NCI-H1436 (cell line): Measurements from ENCODE around the gene KPTN.

Source experiments
- DNase-seq: peaks from one replicate; lab custom pipeline; 2025; lab: John Stamatoyannopoulos, UW

KPTN gene

DNA sequence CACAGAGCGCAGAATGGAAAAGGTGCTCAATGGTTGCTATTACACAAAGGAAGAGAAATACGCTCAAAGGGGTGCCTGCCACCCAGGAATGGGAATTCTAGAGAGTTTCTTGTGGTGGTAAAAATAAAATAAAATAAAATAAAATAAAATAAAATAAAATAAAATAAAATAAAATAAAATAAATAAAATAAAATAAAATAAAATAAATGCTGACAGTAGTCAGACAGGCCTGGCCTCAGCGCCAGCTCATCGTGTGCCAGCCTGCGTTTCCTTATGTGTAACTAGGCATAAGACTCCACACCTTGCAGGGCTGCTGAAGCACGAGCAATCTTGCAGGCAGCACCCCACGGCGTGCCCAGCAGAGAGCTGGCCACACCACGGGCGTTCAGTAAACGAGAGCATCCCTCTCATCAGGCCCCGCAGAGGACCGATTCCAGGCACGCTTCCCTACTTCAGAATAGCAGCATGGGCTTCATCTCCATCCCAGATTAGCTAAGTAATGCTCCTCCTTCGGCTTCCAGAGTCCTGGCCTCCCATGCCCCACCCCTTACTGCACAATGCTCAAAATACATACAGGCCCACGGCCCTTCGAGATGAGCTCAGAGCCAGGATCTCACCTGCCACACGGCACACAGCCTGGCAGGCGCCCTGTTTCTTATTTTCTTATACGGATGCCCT lies 25.3 kb upstream of the KPTN start:
- DNase-seq: no peak

DNA sequence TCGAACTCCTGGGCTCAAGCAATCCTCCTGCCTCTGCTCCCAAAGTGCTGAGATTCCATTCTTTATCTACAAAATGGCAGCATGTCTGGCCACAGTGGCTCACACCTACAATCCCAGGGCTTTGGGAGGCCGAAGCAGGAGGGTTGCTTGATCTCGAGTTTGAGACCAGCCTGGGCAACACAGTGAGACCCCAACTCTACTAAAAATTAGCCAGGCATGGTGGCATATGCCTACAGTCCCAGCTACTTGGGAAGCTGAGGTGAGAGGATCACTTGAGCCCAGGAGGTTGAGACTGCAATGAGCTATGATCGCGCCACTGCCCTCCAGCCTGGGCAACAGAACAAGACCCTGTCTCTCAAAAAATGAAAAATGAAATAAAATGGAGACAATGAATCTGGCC lies 24.7 kb upstream of the KPTN start:
- no peak for DNase-seq

DNA sequence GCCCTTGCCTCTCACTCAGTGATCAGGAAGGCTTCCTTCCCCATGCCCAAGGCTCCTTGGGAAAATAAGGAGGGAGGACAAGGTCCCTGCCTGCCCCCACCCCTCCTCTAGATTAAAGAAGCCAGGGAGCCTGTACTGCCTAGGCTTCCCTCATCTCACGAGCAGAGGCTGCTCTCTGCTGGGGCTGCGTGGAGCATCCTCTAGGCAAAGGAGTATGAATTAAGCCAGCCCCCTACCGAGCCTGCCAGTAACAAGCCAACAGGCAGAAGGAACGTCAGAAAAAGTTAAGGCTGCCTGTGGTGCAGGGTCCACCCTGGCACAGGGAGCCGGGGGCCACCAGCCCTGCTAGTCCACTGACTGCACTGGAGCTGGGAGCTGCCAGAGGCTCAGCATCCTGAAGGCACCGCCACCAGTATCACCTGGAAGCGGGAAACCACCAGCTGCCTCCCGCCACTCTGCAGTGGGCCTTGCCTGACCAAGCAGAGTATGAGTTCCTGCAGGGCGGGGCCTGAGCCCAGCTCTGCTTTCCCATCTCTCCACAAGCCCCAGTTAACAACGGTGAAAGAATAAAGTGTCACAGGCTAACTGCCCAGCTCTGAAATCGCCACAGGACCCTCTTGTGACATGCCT lies 24.0 kb upstream of the KPTN start:
- no peak for DNase-seq

DNA sequence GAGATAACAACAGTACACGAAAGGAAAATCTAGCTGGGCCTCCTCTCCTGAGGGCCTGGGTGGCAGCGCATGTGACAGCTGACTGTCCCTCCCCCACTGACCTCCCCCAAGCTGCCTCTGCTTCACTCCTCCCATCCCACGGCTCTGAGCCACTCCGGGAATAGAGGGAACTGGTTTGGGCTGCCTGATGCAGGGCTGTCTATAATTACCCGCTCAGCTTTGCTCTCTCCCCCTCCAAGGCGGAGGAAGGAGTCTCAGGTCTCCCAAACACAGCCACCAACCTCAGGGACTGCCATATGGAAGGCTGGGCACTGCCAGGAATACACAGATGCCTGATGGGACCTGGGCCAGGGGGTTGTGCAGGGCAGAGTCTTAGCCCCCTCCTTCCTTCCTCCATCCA lies 23.0 kb upstream of the KPTN start:
- DNase-seq: no peak

DNA sequence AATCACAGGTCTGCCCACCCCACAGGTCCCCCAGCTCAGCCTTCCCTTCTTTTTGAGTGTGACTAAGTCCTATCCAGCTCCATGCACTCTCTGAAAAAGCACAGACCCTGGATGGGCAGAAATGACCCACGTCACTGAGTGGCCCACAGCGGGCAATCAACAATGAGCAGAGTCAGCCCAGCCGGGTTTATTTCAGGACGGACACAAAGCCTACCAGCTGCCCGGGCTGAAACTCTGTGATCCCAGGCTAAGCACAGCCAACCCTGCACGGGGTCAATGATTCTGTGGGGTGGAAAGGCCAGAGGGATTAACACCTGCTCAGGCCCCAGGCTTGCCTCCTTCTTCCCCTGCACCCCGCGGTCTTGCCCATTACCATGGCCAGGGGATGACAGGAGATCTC lies 22.4 kb upstream of the KPTN start:
- no peak for DNase-seq

DNA sequence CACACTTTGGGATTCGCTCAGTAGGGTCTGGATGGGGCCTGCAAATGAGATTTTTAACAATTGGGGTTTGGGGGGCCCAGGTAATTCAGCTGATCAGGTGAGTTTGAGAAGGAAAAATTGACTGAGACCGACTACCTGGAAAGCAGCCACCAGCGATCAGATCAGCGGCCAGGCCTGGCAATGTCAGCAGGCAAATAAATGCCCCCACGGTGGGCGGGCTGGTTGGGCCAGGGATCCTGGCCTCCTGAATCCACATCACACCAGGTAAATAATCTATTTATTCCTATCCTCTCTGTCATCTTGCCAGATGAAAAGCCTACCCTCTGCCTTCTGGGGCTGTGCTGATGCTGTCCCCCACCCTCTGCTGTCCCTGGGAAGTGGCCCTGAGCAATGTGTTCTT lies 21.5 kb upstream of the KPTN start:
- no peak for DNase-seq

DNA sequence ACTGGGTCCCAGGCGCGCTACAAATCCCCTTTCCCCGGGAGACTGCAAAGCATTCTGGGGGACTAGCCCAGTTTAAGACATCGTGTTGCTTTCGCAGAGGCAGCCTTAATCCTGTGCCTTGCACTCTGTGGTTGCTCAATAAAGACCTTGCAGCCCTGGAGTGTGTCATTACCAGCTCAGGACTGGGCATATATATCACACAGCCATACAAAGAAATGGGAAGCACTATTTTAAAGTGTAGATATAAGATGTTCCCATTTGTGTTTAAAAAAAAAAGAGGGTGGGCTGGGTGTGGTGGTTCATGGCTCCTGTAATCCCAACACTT lies 19.8 kb upstream of the KPTN start:
- DNase-seq: no peak

DNA sequence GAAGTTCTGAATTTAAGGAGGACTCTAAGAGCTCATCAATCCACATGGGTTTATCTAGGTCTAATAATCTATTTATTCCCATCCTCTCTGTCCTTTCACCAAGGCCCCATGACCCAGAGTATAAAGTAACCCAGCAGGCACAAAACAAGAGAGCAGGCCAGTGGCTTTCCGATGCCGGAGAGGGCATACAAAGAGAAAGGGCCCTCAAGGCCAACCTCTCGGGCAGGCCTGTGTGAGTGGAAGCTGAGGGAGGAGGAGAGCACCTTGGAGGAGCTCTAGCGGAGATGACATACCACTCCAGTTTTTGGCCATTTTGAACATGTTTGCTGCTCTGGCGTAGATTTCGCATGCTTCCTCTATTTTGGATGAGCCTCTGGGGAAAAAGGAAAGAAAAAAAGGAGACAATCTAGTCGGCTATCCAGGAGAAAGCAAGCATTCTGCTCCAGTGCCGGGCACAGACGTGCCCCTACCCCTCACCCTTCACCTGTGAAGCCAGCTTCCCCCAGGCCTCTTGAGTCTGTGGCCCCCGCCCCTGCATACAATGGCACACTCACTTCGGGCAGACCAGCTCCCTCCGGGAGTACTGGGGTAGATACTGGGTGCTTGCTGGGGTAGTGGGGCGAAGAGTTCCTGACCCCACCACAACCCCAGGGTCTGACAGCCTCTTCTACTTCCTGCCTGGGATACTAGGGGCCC lies 19.3 kb upstream of the KPTN start:
- DNase-seq: no peak

DNA sequence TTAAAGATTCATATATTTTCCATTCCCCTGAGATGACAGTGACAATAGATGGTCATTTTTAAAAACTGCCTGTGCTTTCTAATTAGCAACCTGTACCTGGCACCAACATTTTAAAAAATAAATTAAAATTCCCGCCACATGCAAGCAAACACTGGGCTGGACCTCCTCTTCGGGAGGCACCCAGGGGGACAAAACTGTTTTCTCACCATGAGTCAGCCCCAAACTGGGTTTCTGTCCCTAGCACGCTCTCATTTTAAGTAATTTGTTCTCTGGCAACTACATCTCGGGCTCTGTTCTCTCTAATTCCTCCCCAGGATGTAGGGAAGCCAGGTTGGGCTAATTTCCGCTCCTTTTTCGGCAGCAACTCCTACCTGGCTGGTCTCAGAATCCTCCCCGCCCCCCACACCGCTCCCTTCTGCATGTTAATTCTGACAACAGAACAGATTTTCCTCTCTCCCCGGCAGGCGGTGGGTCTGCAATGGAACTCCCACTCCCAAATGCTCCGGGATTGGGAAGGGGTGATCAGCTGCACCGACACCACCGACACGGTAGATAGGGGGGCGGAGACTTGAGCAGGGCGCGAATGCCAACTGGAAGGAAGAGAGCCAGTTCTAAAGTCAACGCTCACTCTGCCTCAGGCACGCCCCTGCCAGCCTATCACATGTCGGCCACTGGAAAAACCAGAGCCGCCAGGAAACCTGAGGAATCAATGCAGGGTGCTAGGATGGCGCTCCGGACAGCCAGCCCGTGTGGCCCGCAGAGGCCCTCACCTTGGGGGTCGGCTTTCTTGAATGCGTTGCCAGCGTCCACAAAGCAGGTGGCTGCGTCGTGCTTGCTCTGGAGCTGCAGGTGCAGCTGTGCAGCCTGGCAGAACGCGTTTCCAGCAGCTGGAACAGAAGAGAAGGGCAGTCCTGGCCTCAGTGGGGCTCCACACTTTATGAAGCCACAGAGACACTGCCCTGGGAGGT lies 16.1 kb upstream of the KPTN start:
- no peak for DNase-seq

DNA sequence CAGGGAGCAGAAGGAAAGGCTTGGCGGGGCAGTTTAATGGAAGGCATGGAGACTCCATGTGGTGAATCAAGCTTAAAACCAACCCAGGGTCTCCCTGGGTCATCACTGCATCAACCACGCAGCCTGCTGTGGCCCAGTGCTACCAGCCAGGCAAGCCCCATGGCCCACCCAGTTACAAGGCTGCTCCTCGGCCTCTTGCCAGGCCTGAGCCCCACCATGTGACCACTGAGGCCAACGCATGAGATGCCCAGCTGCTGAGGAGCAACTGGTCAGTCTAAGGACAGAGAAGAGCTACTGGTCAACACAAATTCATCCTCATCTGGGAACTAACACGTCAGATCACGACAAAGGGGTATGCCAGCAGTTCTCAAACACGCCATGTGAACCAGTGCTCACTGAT lies 15.4 kb upstream of the KPTN start:
- DNase-seq: no peak

DNA sequence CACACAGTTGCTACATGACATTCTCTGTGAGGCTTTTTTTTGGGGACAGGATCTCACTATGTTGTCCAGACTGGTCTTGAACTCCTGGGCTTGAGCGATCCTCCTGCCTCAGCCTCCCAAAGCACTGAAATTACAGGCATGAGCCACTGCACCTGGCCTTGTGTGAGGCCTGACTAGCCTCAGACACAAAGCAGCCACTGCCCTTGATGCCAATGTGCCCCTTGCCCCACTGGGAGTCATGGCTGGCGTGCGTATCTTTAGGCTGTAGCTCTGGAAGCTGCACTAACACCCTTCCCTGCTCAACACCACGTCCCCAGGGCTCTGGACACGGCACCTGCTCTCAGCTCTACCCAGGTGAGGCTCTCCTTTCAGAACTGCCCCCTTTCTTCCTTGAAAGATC lies 14.5 kb upstream of the KPTN start:
- DNase-seq: no peak

DNA sequence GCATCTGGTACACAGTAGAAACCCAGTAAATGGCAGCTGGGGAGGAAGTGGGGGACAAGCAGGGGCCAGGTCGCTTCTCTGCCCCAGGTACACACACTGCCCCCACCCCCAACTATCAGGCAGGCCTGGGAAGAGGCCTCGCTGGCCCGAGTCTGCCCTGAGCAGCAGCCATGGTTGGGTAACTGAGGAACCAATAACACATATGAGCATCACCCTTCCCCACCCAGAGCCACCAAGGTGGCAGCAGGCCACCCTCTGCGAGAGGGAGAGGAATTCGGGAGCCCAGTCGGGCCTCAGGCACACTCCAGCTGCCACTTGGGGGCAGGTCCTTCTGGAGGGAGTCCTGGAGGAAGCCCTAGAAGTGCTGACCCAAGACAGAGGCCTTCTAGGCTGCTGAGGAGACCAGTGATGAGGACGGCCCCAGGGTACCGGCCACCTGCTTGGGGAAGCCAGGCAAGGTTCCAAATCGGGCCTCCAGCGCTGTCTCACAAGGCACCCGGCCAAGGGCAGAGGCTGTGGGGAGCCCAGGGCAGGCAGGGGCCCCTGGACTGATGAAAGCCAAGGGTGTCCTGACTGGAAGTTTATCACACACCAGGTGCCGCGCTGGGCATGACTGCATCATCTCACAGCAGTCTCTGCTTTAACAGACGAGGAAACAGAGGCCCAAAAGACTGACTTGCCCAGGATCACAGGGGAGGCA lies 14.0 kb upstream of the KPTN start:
- DNase-seq: no peak

DNA sequence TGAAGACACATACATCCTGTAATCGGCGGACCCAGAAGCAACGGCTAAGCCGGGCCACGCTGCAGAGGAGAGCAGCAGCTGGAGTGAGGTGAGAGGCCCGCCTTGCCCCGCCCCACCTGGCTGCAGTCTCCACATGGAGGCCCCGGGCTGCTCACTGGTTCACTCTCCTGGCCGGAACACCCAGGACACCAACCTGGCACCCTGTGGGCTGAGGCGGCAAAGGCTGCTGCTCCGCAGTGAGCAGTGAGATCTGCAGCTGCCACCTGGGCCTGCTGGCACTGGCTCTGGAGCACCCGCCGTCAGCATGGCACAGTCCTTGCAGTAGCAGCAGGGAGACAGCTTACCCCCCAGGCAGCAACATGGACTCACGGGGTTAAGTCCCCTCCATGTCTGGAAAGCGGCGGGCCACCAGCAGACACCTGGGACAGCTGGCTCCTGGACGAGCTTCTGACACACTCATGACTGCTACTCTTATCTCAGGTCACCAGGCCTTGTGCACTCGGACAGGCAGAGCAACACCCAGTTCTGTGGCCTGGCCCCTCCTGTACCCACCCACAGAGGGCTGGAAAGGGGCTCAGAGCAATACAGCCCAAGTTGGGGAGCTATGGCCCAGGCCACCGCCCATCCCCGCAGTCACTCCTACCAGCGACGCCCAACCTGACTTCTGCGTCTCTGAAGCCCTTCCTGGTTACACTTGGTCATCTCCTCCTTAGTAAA lies 13.2 kb upstream of the KPTN start:
- no peak for DNase-seq

DNA sequence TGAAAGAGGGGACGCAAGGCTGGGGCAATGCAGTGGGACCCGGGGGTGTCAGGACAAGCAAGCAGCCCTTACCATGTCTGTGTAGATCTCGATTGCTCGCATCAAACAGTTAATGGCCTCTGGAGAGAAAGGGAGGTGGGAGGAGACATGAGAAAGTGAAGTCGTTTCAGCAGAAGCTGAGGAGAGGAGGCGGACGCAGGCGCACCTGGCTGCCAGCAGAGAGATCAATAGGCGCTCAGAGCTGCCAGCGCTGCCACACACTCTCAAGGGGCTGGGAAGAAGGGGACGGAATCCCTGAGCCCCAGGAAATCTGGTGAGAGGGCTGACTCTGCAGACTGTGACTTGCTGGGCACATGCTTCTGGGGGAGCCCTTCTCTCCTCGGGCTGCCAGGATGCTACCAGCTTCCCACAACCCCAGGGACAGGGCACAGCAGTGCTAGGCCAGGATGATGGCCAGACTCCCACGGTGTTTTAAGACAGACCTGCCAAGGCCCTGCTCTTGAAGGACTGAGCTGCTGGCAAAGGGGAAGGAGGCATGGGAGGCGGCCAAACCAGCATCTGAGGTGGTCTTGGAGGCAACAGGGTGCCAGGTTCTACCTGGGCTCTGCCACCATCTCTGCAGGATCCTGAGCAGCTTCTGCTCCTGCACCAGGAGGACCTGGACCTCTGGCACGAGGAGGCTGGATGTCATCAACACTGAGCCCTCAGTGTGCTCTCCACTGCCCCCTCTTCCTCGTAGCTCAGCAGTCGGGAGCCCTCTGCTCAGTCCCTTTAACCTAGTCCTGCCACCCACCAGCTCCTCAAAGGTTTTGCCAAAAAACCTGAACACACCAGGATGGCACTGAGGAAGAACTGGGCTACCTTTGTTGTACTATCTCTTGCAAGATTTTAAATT lies 11.7 kb upstream of the KPTN start:
- DNase-seq: peak; percentile 4

DNA sequence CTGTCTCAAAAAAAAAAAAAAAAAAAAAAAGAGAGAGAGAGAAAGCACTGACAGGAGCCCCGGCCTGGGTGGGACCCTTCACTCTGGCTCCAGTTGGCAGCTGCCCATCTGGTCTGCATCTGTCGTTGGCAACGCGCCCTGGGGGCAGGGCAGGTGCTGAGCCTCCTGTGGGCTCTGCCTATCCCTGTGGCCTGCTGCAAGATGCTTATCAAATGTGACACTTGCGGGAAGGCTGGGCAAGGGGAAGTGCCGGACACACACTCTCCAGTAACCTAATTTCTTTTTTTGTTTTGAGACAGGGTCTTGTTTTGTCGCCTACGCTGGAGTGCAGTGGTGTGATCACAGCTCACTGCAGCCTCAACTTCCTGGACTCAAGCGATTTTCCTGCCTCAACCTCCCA lies 10.7 kb upstream of the KPTN start:
- DNase-seq: no peak

DNA sequence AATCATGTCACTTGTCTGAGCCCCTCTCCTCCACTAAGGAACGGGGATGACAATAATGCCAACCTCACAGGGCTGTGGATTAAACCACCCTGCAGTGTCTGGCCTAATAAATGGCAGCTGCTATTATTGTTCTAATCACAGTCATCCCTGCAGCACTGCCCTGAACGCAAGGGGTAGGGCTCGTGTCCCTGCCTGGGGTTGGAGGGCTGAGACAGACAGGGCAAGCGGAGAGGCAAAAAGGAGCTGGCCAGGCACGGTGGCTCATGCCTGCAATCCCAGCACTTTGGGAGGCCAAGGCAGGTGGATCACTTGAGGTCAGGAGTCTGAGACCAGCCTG lies 10.2 kb upstream of the KPTN start:
- DNase-seq: no peak

DNA sequence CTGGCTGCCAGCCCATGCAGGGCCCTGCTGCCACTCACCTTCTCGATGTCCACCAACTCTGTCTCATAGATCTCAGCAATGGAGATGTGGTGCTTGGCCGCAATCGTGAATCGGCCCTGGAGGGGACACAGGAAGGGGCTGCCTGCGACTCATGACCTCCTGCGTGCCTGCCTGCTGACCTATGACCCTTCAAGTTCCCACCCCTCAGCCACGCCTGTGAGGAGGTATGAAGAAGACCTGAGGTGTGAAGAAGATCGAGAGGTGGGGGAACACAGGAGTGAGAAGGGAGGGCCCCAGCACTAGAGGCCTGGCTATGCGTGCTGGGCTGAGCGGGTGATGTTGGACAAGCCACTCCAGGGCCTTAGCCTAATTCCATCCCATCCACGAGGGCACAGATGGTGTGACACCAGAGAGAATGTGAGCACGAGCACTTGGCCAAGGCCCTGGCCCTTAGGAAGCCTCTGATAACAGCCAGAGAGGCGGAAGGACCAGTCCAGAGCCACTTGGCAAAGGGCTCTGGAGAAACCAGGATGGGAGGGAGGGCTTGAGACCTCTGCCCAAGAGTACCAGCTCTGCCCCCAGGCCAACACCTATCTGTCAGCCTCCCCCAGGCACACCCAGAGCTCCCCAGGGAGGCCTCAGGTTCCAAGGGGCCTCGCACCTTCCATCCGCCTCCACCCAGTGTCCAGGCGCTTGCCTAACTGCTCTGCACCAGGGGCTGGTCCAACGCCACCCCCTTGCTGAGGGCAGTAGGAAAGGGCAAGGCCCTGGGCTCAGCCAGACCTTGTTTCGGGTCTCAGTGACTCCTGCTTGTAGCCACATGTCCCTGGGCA lies 9.6 kb upstream of the KPTN start:
- no peak for DNase-seq

DNA sequence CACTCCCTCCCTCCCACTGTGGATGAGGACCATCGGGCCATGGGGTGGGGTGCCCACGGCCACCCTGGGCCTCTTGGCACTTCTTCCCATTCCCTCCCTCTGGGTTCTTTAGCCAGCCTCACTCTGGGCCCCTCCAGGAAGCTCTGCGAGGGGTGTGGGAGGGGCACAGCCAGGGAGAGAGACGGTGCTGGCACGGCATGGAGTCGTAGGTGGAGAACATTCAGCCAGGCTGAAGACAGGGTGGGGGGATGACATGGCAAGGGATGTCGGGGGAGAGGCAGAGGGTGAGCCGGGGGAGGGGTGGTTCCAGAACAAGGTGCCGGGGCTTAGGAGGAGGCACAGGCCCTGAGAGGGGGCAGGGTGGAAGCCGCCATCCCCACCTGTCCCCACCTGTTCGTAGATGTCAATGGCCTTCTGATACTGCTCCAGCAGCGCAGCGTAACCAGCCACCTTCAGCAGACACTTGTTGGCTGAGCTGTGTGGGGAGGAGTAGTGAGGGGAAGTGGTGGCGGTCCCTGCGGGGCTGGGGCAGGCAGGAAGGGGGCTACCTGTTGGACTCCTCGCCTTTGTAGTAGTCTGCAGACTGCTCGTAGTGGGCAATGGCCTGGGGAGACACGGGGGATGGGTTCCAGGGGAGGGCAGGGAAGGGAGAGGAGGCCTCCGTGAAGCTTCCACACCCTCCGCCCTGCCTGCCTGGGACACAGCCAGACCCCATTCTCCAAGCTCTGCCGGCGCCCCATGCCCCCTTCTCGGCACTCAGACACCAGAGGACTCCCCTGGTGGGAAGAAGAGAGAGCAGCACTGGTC lies 8.8 kb upstream of the KPTN start:
- DNase-seq: no peak

DNA sequence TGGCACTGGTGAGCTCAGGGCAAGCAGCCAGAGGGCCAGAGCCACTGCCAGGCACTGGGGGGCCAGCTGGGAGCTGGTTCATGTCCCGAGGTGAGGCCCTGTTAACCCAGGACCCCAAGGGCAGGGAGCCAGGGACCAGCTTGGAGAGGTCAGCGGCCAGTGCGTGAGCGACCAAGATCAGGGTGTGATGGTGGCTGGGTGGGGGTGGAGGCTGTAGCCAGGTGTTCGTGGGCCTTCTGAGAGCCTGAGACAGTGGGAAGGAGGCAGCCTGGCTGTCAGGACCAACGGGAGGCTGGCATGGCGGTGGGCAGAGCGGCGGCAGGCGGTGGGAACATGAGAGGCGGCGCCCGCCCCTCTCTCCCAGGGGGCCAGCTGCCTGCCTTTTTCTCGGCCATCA lies 8.1 kb upstream of the KPTN start:
- DNase-seq: no peak
